ENCODE measurements around the gene RGS5.

DNA sequence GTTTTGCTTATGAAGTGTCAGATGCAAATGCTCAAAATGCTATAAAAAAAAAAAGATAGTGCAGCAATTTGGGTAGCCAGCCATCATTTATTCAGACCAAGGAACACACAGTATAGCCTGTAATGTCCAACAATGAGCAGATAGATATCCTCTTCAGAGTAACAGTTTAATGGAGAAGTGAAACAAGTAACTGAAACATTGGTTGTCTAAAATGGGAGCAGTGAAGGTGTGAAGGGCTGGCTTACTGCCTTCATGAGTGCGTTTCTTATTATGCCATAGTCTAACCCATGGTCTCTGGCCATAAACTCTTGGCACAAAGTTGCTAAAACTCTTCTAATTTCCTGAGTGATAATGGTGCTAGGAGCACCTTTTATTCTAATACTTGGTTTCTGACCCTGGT is 11.4 kb downstream of the RGS5 start:
- TF ChIP-seq POLR2A (IDR thresholded peaks at IDR 0.05) = no peak
- TF ChIP-seq, protein P1, sequence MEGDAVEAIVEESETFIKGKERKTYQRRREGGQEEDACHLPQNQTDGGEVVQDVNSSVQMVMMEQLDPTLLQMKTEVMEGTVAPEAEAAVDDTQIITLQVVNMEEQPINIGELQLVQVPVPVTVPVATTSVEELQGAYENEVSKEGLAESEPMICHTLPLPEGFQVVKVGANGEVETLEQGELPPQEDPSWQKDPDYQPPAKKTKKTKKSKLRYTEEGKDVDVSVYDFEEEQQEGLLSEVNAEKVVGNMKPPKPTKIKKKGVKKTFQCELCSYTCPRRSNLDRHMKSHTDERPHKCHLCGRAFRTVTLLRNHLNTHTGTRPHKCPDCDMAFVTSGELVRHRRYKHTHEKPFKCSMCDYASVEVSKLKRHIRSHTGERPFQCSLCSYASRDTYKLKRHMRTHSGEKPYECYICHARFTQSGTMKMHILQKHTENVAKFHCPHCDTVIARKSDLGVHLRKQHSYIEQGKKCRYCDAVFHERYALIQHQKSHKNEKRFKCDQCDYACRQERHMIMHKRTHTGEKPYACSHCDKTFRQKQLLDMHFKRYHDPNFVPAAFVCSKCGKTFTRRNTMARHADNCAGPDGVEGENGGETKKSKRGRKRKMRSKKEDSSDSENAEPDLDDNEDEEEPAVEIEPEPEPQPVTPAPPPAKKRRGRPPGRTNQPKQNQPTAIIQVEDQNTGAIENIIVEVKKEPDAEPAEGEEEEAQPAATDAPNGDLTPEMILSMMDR (IDR thresholded peaks at IDR 0.05) = no peak

Data from right lobe of liver (tissue), 4 donors.